Loucy (cell line): ENCODE results near the gene IDI2.

ENCODE experiments used
- H2AFZ ChIP-seq: fragments of 200-600 bp; sonication (generic); 2 replicates; pipeline ENCODE4 v1.6.0; 2016; ENCODE audit warnings: antibody characterized with exemption, mild to moderate bottlenecking, low read length, moderate library complexity
- H3F3A ChIP-seq: fragments of 200-600 bp; 2 replicates; pipeline ENCODE4 v1.6.0; 2016; ENCODE audit warnings: antibody characterized with exemption, low read depth, mild to moderate bottlenecking
- H3K27me3 ChIP-seq: fragments of 200-600 bp; sonication (generic); 2 replicates; pipeline ENCODE4 v1.6.1; 2014; ENCODE audit warnings: low read length, mild to moderate bottlenecking; ENCODE audit not compliant: insufficient read depth, poor library complexity, severe bottlenecking
- H3K36me3 ChIP-seq: fragments of 200-600 bp; sonication (generic); 2 replicates; pipeline ENCODE4 v1.6.1; 2016; ENCODE audit warnings: low read length; ENCODE audit not compliant: insufficient read depth
- H3K4me1 ChIP-seq: fragments of 200-600 bp; sonication (generic); 2 replicates; pipeline ENCODE4 v1.5.1; 2014; ENCODE audit warnings: low read length, mild to moderate bottlenecking; ENCODE audit not compliant: insufficient read depth, poor library complexity, severe bottlenecking
- H3K4me2 ChIP-seq: fragments of 200-600 bp; sonication (generic); 2 replicates; pipeline ENCODE4 v1.6.0; 2014; ENCODE audit warnings: antibody characterized with exemption, low read length, low read depth, mild to moderate bottlenecking; ENCODE audit not compliant: poor library complexity, severe bottlenecking
- H3K4me3 ChIP-seq: fragments of 200-600 bp; sonication (generic); 2 replicates; pipeline ENCODE4 v1.5.1; 2014; ENCODE audit warnings: low read length, mild to moderate bottlenecking, mixed read lengths; ENCODE audit not compliant: poor library complexity, severe bottlenecking
- H3K79me2 ChIP-seq: fragments of 200-600 bp; sonication (generic); 2 replicates; pipeline ENCODE4 v1.6.1; 2014; ENCODE audit warnings: low read length; ENCODE audit not compliant: insufficient read depth
- H3K9ac ChIP-seq: fragments of 200-600 bp; sonication (generic); 2 replicates; pipeline ENCODE4 v1.6.0; 2014; ENCODE audit warnings: mild to moderate bottlenecking, low read depth, low read length, moderate library complexity; ENCODE audit not compliant: poor library complexity, severe bottlenecking
- H3K9me2 ChIP-seq: fragments of 200-600 bp; sonication (generic); replicated peaks from 2 replicates; pipeline ENCODE4 v1.6.1; 2016; ENCODE audit warnings: low read depth, low read length, mixed read lengths
- H3K9me3 ChIP-seq: fragments of 200-600 bp; sonication (generic); 2 replicates; pipeline ENCODE4 v1.6.1; 2014; ENCODE audit warnings: mild to moderate bottlenecking, antibody characterized with exemption, low read length, low read depth; ENCODE audit not compliant: insufficient read depth
- H4K20me1 ChIP-seq: fragments of 200-600 bp; sonication (generic); 2 replicates; pipeline ENCODE4 v1.6.0; 2014; ENCODE audit warnings: antibody characterized with exemption, low read length, mild to moderate bottlenecking; ENCODE audit not compliant: insufficient read depth, poor library complexity, severe bottlenecking
- EZH2phosphoT487 ChIP-seq: fragments of 200-600 bp; IDR thresholded peaks from 2 replicates; pipeline ENCODE4 v1.6.1; 2018; ENCODE audit warnings: antibody characterized with exemption, mild to moderate bottlenecking, moderate library complexity, borderline replicate concordance
- TF ChIP-seq, protein P1 (sequence below): fragments of 200-600 bp; sonication (generic); conservative IDR thresholded peaks from 2 replicates; pipeline ENCODE4 v1.5.1; 2014; ENCODE audit warnings: mild to moderate bottlenecking, antibody characterized with exemption, low read length

IDI2 gene

DNA sequence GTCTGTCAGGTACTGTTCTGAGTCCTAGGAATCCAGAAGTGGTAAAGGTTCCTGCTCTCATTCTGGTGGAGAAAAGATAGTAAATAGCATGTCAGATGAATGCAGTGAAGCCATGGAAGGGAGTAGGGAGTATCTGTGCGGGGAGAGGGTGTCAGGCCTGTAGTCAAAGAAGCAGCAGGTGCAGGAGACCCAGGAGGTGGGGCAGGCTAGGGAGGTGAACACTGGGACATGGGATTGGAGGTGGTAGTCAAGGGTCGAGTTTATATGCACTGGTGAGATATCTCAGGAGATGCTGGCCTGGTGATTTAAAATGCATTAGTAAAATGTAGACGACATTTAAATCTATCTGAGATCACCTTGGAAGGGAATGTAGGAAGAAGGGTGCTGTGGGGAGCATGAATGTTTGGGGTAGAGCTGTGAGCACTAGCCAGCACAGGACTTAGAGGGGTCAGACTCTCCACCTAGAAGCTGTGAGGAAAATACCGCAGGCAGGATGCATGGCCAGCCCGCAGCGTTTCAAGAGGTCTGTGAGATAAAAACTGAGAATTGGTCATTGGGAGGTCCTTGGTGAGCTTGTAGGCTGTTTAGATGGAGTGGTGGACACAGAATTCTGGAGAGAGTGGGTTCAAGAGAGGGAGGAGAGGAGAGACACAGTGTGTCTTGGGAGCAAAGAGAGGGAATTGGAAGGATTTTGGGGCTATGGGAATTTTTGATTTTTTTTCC lies 30.7 kb downstream of the IDI2 start:
- no peak overlapping the region for H3K9ac ChIP-seq
- H3K9me2 ChIP-seq = no peaks in the 10 kb centered on the region
- H4K20me1 ChIP-seq = peaks cover 11% of the 10 kb centered on the region
- no peaks in the 10 kb centered on the region for H3K9me3 ChIP-seq
- H3K79me2 ChIP-seq = peaks cover 30% of the 10 kb centered on the region
- H3K27me3 ChIP-seq = no peaks in the 10 kb centered on the region
- TF ChIP-seq EZH2phosphoT487 = no peak
- TF ChIP-seq, protein P1, sequence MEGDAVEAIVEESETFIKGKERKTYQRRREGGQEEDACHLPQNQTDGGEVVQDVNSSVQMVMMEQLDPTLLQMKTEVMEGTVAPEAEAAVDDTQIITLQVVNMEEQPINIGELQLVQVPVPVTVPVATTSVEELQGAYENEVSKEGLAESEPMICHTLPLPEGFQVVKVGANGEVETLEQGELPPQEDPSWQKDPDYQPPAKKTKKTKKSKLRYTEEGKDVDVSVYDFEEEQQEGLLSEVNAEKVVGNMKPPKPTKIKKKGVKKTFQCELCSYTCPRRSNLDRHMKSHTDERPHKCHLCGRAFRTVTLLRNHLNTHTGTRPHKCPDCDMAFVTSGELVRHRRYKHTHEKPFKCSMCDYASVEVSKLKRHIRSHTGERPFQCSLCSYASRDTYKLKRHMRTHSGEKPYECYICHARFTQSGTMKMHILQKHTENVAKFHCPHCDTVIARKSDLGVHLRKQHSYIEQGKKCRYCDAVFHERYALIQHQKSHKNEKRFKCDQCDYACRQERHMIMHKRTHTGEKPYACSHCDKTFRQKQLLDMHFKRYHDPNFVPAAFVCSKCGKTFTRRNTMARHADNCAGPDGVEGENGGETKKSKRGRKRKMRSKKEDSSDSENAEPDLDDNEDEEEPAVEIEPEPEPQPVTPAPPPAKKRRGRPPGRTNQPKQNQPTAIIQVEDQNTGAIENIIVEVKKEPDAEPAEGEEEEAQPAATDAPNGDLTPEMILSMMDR = no peak
- no peak overlapping the region for H3K4me2 ChIP-seq
- peaks cover 10% of the 10 kb centered on the region for H3K4me1 ChIP-seq
- H3K4me3 ChIP-seq = no peak overlapping the region
- H2AFZ ChIP-seq = no peak overlapping the region
- no peaks in the 10 kb centered on the region for H3F3A ChIP-seq
- H3K36me3 ChIP-seq = peaks cover 71% of the 10 kb centered on the region; the same call in 1 of the 2 replicates

DNA sequence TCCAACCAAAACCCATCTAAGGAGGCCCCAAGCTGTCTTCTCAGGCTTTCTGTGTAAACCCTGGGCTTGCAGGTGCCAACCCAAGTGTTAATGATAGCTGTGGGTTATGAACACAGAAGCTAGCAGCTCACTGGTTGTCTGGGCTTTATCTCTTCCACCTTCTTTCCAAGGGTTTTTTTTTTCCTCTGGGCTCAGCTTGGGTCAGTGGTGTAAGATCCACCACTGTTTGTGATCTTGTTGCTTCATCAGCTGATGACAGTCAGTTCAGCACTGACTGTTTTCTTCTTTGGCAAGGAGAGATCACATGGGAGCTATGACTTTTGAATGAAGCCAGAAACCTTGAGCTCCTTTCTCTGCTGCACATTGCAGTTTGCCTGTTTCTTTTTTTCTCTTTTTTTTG lies 32.8 kb downstream of the IDI2 start:
- Histone ChIP-seq H3K79me2 (peaks cover 52% of the 10 kb centered on the region), H2AFZ (no peak overlapping the region), H3K9me2 (no peaks in the 10 kb centered on the region), H3K4me1 (peaks cover 18% of the 10 kb centered on the region), H3K4me3 (no peak overlapping the region), H3K9ac (no peak overlapping the region), H3K36me3 (peaks cover 51% of the 10 kb centered on the region; the same call in 1 of the 2 replicates), H3K27me3 (peaks cover 4% of the 10 kb centered on the region), H3K4me2 (no peak overlapping the region), H3K9me3 (no peaks in the 10 kb centered on the region), H4K20me1 (peaks cover 27% of the 10 kb centered on the region), H3F3A (no peaks in the 10 kb centered on the region)
- TF ChIP-seq, protein P1 = no peak
- TF ChIP-seq EZH2phosphoT487 = no peak

DNA sequence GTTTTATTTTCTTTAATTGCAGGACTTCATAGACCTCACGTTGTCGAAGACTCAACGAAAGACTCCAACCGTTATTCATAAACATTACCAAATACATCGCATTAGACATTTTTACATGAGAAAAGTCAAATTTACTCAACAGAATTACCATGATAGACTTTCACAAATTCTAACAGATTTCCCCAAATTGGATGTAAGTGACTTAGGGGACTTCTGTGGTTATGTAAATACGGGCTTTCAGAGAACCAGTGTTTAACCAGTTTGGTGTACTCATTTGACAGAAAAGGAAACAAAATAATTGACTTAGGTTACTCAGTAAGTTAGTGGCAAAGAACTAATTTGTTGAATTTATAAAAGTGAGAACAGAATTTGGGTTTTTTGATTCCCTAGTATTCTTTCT lies 33.2 kb downstream of the IDI2 start:
- Histone ChIP-seq H3K9ac (no peak overlapping the region), H3K4me2 (no peak overlapping the region), H3K9me3 (no peaks in the 10 kb centered on the region), H4K20me1 (peaks cover 27% of the 10 kb centered on the region), H3F3A (no peaks in the 10 kb centered on the region), H3K36me3 (peaks cover 47% of the 10 kb centered on the region; the same call in 1 of the 2 replicates), H3K4me3 (no peak overlapping the region), H2AFZ (no peak overlapping the region), H3K9me2 (no peaks in the 10 kb centered on the region), H3K27me3 (peaks cover 4% of the 10 kb centered on the region), H3K79me2 (peaks cover 54% of the 10 kb centered on the region), H3K4me1 (peaks cover 22% of the 10 kb centered on the region)
- TF ChIP-seq EZH2phosphoT487 = no peak
- TF ChIP-seq, protein P1 = no peak
